ENCODE results near the gene CHL1. TPM values are rescaled to one million over a fixed set of nuclear protein-coding genes. Genes with fewer than 3 reads are reported as not detected.

CHL1 gene
- total and polyA plus RNA-seq, 12 donors: 0.55 to 28.8 (median 2.2) TPM

- no peak for DNase-seq
- no peaks in the 10 kb centered on the region for H3K4me1 ChIP-seq
- H3K27me3 ChIP-seq: no peaks in the 10 kb centered on the region
- H3K27ac ChIP-seq: no peak overlapping the region
- no peak overlapping the region for H3K4me3 ChIP-seq
- TF ChIP-seq CTCF (IDR thresholded peaks at IDR 0.05): no peak
- ATAC-seq: no peak
- intact Hi-C loops (cut with DNase I): no loop called here
- WGBS, 2 donors: 59 to 65% methylated on average over 5 of the region's 5 CpGs
- H3K36me3 ChIP-seq: no peaks in the 10 kb centered on the region
- no peaks in the 10 kb centered on the region for H3K9me3 ChIP-seq
Measured at GRCh38 chr3:339351-339750, 142.8 kb downstream of the CHL1 start.

- intact Hi-C loops (cut with DNase I): no loop called here
- WGBS, 2 donors: 69 to 74% methylated on average over 4 of the region's 4 CpGs
- H3K36me3 ChIP-seq: no peaks in the 10 kb centered on the region
- no peaks in the 10 kb centered on the region for H3K9me3 ChIP-seq
- TF ChIP-seq CTCF (IDR thresholded peaks at IDR 0.05): no peak
- H3K27me3 ChIP-seq: no peaks in the 10 kb centered on the region
- ATAC-seq: no peak
- no peak overlapping the region for H3K4me3 ChIP-seq
- no peak for DNase-seq
- no peak overlapping the region for H3K27ac ChIP-seq
- no peaks in the 10 kb centered on the region for H3K4me1 ChIP-seq
Measured at GRCh38 chr3:341998-342397, 145.4 kb downstream of the CHL1 start.

- Histone ChIP-seq H3K36me3 (no peaks in the 10 kb centered on the region), H3K4me3 (no peak overlapping the region), H3K27ac (no peak overlapping the region), H3K27me3 (peaks cover 0 to 5% (median 0%) of the 10 kb centered on the region in 7 donors), H3K4me1 (no peaks in the 10 kb centered on the region), H3K9me3 (no peaks in the 10 kb centered on the region)
- ATAC-seq (no peak), DNase-seq (no peak)
- WGBS, 2 donors: 86 to 88% methylated on average over 1 of the region's 1 CpG
- TF ChIP-seq CTCF (IDR thresholded peaks at IDR 0.05): no peak
- intact Hi-C loops (cut with DNase I): no loop called here
Measured at GRCh38 chr3:346186-346585, 149.6 kb downstream of the CHL1 start.

- H3K9me3 ChIP-seq: no peaks in the 10 kb centered on the region
Measured at GRCh38 chr3:347581-347980, 151.0 kb downstream of the CHL1 start.

More at GRCh38 chr3:347581-347980, 151.0 kb downstream of the CHL1 start:
- 57 to 68% methylated on average over 3 of the region's 3 CpGs for WGBS, 2 donors
- Histone ChIP-seq H3K27me3 (peaks cover 0 to 5% (median 0%) of the 10 kb centered on the region in 7 donors), H3K4me1 (no peaks in the 10 kb centered on the region), H3K36me3 (no peaks in the 10 kb centered on the region), H3K4me3 (no peak overlapping the region), H3K27ac (no peak overlapping the region)
- intact Hi-C loops (cut with DNase I): no loop called here
- no peak for ATAC-seq
- TF ChIP-seq CTCF (IDR thresholded peaks at IDR 0.05): no peak
- DNase-seq: no peak
